IPS-18a (cell line): ENCODE data around the gene GALNT18.

ENCODE experiments used
- H3K27ac ChIP-seq: one replicate; pipeline ENCODE4 v1.5.1; 2013; ENCODE audit warnings: low read length
- H3K27me3 ChIP-seq: one replicate; pipeline ENCODE4 v1.6.1; 2013; ENCODE audit warnings: mild to moderate bottlenecking, low read length; ENCODE audit not compliant: control insufficient read depth, insufficient read depth
- H3K36me3 ChIP-seq: one replicate; pipeline ENCODE4 v1.6.1; 2013; ENCODE audit warnings: low read depth, low read length; ENCODE audit not compliant: control insufficient read depth
- H3K4me1 ChIP-seq: one replicate; pipeline ENCODE4 v1.6.1; 2013; ENCODE audit warnings: low read depth, low read length; ENCODE audit not compliant: control insufficient read depth
- H3K4me3 ChIP-seq: one replicate; pipeline ENCODE4 v1.5.1; 2013; ENCODE audit warnings: low read length
- H3K9ac ChIP-seq: one replicate; pipeline ENCODE4 v1.6.1; 2013; ENCODE audit warnings: mild to moderate bottlenecking, low read length, moderate library complexity
- H3K9me3 ChIP-seq: one replicate; pipeline ENCODE4 v1.6.1; 2013; ENCODE audit warnings: low read depth, low read length; ENCODE audit not compliant: control insufficient read depth

Gene GALNT18

DNA sequence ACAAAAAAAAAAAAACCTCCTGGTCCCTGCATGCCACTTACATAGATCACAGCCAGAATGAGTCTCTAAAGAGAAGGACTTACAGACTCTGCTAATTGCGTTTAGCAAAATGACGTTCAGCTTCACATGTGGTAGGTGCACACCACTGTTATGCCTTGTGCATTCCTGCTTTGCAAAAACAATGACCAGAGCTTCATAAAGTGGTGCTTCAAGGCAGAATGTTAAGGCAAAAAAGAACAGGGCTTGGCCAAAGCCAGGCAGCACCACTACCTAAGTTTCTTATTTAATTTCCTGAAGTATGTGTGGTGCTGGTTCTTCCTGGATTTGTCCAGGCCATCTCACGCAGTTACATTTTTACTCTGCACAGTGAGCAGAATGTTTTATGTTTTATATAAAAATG lies 85.2 kb downstream of the GALNT18 start:
- Histone ChIP-seq H3K9ac (no peak overlapping the region), H3K27me3 (no peaks in the 10 kb centered on the region)

GRCh38 chr11:11535611-11536010 lies 86.2 kb downstream of the GALNT18 start:
- Histone ChIP-seq H3K27me3 (no peaks in the 10 kb centered on the region), H3K4me1 (no peaks in the 10 kb centered on the region), H3K27ac (no peak overlapping the region), H3K36me3 (no peaks in the 10 kb centered on the region), H3K4me3 (no peak overlapping the region), H3K9me3 (no peaks in the 10 kb centered on the region), H3K9ac (no peak overlapping the region)

More for the DNA sequence above, 85.2 kb downstream of the GALNT18 start:
- no peak overlapping the region for H3K27ac ChIP-seq
- no peaks in the 10 kb centered on the region for H3K36me3 ChIP-seq
- no peaks in the 10 kb centered on the region for H3K4me1 ChIP-seq
- H3K9me3 ChIP-seq = no peaks in the 10 kb centered on the region
- H3K4me3 ChIP-seq = no peak overlapping the region

- H3K4me3 ChIP-seq = no peak overlapping the region
- H3K9ac ChIP-seq = no peak overlapping the region
- no peak overlapping the region for H3K27ac ChIP-seq
- no peaks in the 10 kb centered on the region for H3K9me3 ChIP-seq
- no peaks in the 10 kb centered on the region for H3K36me3 ChIP-seq
- no peaks in the 10 kb centered on the region for H3K27me3 ChIP-seq
- H3K4me1 ChIP-seq = no peaks in the 10 kb centered on the region
These were observed 86.8 kb downstream of the GALNT18 start for GRCh38 chr11:11534981-11535380.

DNA sequence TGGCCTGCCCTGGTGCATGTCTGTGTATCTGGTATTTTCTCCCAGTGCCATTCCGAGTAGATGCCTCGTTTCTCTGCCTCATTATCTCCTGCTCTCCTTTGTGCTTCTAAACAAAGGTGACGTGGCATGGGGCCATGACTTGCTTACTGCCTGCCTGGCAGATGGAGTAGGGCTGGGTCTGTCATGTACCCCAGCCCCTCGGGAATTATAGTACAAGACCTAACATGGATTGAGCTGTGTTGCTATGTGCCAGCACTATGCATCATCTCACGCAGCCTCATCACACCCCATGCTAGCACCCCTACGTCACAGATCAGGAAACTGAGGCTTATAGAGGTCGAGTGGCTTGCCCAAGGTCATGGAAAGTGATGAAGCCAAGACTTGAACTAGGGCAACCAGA lies 88.1 kb downstream of the GALNT18 start:
- Histone ChIP-seq H3K27me3 (no peaks in the 10 kb centered on the region), H3K4me1 (no peaks in the 10 kb centered on the region), H3K36me3 (no peaks in the 10 kb centered on the region), H3K9me3 (no peaks in the 10 kb centered on the region), H3K4me3 (no peak overlapping the region), H3K27ac (no peak overlapping the region), H3K9ac (no peak overlapping the region)

DNA sequence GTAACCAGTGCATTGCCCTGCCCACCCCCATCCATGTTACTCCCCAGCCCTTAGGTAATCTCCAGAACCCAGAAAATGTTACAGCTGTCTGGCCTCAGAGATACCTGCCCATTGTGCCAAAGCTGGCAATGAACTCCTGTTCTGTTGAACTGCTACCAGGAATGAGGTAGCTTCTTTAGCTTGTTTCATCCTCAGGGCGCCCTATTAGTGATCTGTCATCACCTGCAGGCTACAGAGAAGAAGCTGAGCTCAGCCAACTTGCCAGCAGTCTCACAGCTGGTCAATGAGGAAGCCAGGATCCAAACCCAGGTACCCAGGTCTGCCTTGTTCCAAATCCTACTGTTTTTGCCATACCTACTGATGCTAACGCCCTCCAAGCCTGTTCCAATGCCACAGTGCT lies 88.7 kb downstream of the GALNT18 start:
- no peaks in the 10 kb centered on the region for H3K9me3 ChIP-seq
- no peaks in the 10 kb centered on the region for H3K36me3 ChIP-seq
- no peak overlapping the region for H3K9ac ChIP-seq
- no peak overlapping the region for H3K27ac ChIP-seq
- H3K27me3 ChIP-seq = no peaks in the 10 kb centered on the region
- no peak overlapping the region for H3K4me3 ChIP-seq
- H3K4me1 ChIP-seq = no peaks in the 10 kb centered on the region

DNA sequence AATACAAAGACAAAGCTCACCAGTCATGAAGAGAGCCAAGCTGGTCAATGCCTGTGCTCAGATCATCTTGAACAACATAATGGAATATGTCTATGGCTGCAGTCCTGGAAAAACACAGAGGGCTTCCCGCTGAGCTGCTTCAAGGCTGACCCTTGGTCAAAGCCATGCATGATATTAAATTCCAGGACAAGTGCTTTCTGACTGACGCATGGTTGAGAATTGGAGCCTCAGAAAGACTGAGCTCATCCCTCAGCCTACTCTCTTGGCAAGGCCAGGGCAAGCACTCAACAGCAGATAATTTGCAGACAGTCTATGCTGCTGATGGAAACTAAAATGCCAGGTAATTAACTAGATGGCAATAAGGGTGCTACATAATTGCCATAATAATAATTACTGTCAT lies 89.2 kb downstream of the GALNT18 start:
- Histone ChIP-seq H3K4me3 (no peak overlapping the region), H3K27ac (no peak overlapping the region), H3K4me1 (no peaks in the 10 kb centered on the region), H3K9me3 (no peaks in the 10 kb centered on the region), H3K27me3 (no peaks in the 10 kb centered on the region), H3K36me3 (no peaks in the 10 kb centered on the region), H3K9ac (no peak overlapping the region)

- H3K27ac ChIP-seq = no peak overlapping the region
- H3K4me1 ChIP-seq = no peaks in the 10 kb centered on the region
- H3K4me3 ChIP-seq = no peak overlapping the region
- H3K9me3 ChIP-seq = no peaks in the 10 kb centered on the region
- no peaks in the 10 kb centered on the region for H3K27me3 ChIP-seq
- no peaks in the 10 kb centered on the region for H3K36me3 ChIP-seq
- no peak overlapping the region for H3K9ac ChIP-seq
These were observed 90.5 kb downstream of the GALNT18 start for GRCh38 chr11:11531131-11531908.

GRCh38 chr11:11528986-11529385 lies 92.8 kb downstream of the GALNT18 start:
- Histone ChIP-seq H3K9me3 (no peaks in the 10 kb centered on the region), H3K27me3 (no peaks in the 10 kb centered on the region), H3K4me3 (no peak overlapping the region), H3K4me1 (no peaks in the 10 kb centered on the region), H3K36me3 (no peaks in the 10 kb centered on the region), H3K9ac (no peak overlapping the region), H3K27ac (no peak overlapping the region)

DNA sequence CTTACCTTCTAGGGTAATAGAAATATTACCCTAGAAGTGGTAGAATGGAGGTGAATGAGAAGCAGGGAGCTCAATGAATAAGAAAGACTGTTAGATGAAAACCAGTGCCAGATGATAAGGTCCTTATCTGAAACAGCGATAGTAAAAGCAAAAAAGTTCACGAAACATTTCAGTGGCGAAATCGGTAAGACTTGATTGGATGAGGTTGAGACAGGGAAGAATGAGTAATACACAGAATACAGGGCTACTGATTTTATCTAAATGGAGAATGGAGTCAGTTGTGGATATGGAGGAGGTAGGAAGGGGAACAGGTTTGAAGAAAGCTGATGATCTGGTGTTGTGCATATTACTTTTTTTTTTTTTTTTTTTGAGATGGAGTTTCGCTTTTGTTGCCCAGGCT lies 96.5 kb downstream of the GALNT18 start:
- no peaks in the 10 kb centered on the region for H3K27me3 ChIP-seq
- no peaks in the 10 kb centered on the region for H3K36me3 ChIP-seq
- no peak overlapping the region for H3K9ac ChIP-seq
- no peaks in the 10 kb centered on the region for H3K4me1 ChIP-seq
- no peak overlapping the region for H3K27ac ChIP-seq
- H3K4me3 ChIP-seq = no peak overlapping the region
- no peaks in the 10 kb centered on the region for H3K9me3 ChIP-seq

- Histone ChIP-seq H3K36me3 (no peaks in the 10 kb centered on the region), H3K27me3 (no peaks in the 10 kb centered on the region), H3K4me1 (no peaks in the 10 kb centered on the region), H3K9ac (no peak overlapping the region), H3K9me3 (no peaks in the 10 kb centered on the region), H3K4me3 (no peak overlapping the region), H3K27ac (no peak overlapping the region)
These were observed 97.3 kb downstream of the GALNT18 start for GRCh38 chr11:11524436-11525061.

DNA sequence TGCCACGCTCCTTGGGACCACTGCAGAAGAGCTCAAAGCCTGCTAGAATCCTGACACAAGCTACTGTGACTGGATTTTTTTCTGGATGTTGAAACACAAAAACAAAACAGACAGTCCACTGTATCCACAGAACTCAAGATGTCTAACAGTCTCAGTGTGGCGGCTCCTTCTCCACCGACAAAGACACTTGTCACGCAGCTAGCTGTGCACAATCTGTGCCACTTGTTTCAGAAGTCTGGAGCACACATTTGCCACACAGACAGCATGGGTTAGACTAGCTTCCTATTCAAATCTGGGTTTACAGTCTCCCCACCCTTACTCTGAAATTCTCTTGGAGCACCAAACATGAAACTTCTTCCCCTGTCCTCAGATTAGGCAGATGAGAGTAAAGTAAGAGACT lies 99.2 kb downstream of the GALNT18 start:
- Histone ChIP-seq H3K4me1 (no peaks in the 10 kb centered on the region), H3K9ac (no peak overlapping the region), H3K36me3 (no peaks in the 10 kb centered on the region), H3K4me3 (no peak overlapping the region), H3K27ac (no peak overlapping the region), H3K27me3 (no peaks in the 10 kb centered on the region), H3K9me3 (no peaks in the 10 kb centered on the region)
